ENCODE measurements around the gene GLP1R. TPM values are rescaled to one million over a fixed set of nuclear protein-coding genes. Genes with fewer than 3 reads are reported as not detected.

GLP1R gene
- total and polyA plus RNA-seq, 8 donors = 0.26 to 0.85 (median 0.67) TPM; not detected in 1

DNA sequence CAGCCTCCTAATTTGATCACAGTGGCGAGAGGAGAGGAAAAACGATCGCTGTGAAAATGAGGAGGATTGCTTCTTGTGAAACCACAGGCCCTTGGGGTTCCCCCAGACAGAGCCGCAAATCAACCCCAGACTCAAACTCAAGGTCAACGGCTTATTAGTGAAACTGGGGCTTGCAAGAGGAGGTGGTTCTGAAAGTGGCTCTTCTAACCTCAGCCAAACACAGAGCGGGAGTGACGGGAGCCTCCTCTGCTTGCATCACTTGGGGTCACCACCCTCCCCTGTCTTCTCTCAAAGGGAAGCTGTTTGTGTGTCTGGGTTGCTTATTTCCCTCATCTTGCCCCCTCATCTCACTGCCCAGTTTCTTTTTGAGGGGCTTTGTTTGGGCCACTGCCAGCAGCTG, 37.7 kb downstream of the GLP1R start:
- Histone ChIP-seq H3K4me3 (no peak overlapping the region), H3K27me3 (peaks cover 0 to 27% of the 10 kb centered on the region in 2 donors), H3K27ac (no peak overlapping the region), H3K4me1 (no peaks in the 10 kb centered on the region), H3K9me3 (no peaks in the 10 kb centered on the region), H3K36me3 (no peaks in the 10 kb centered on the region)
- intact Hi-C loops (cut with DNase I) = loop anchor here in 1 of 2 donors (10.0 kb wide), 1 partner anchor 219 kb away; no protein-coding TSS in a partner anchor
- ATAC-seq (no peak), DNase-seq (no peak)
- TF ChIP-seq, protein P1, sequence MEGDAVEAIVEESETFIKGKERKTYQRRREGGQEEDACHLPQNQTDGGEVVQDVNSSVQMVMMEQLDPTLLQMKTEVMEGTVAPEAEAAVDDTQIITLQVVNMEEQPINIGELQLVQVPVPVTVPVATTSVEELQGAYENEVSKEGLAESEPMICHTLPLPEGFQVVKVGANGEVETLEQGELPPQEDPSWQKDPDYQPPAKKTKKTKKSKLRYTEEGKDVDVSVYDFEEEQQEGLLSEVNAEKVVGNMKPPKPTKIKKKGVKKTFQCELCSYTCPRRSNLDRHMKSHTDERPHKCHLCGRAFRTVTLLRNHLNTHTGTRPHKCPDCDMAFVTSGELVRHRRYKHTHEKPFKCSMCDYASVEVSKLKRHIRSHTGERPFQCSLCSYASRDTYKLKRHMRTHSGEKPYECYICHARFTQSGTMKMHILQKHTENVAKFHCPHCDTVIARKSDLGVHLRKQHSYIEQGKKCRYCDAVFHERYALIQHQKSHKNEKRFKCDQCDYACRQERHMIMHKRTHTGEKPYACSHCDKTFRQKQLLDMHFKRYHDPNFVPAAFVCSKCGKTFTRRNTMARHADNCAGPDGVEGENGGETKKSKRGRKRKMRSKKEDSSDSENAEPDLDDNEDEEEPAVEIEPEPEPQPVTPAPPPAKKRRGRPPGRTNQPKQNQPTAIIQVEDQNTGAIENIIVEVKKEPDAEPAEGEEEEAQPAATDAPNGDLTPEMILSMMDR (IDR thresholded peaks at IDR 0.05) = no peak

DNA sequence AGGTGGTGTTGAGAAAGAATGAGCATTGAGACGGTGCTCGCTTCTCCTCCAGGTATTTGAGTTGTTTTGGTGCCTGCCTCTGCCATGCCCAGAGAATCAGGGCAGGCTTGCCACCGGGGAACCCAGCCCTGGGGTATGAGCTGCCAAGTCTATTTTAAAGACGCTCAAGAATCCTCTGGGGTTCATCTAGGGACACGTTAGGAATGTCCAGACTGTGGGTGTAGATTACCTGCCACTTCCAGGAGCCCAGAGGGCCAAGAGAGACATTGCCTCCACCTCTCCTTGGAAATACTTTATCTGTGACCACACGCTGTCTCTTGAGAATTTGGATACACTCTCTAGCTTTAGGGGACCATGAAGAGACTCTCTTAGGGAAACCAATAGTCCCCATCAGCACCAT, 38.1 kb downstream of the GLP1R start:
- no peaks in the 10 kb centered on the region for H3K4me1 ChIP-seq
- intact Hi-C loops (cut with DNase I) = loop anchor here in 1 of 2 donors (10.0 kb wide), 1 partner anchor 218 kb away; no protein-coding TSS in a partner anchor
- H3K36me3 ChIP-seq = no peaks in the 10 kb centered on the region
- peaks cover 0 to 27% of the 10 kb centered on the region in 2 donors for H3K27me3 ChIP-seq
- TF ChIP-seq, protein P1 (IDR thresholded peaks at IDR 0.05) = no peak
- no peaks in the 10 kb centered on the region for H3K9me3 ChIP-seq
- ATAC-seq (no peak), DNase-seq (no peak)
- H3K4me3 ChIP-seq = no peak overlapping the region
- no peak overlapping the region for H3K27ac ChIP-seq

DNA sequence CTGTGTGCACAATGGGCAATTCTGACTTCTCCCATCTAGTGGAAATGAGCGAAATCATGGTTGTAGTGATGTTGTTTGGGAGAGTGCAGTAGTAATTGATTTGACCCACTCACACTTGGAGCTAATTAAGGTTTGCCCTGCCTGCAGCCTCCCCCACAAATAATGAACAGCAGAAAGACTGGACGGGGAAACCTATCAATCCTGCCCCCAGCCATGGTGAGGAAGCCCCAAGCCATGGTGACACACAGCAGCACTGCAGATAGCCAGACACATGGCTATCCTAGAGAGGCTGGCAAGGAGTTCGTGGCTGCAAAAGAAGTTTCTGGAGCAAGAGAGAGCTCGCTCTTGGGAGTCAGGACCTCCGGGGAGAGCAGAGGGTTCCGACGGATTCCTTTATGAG, 38.6 kb downstream of the GLP1R start:
- TF ChIP-seq, protein P1 (IDR thresholded peaks at IDR 0.05) = no peak
- intact Hi-C loops (cut with DNase I) = loop anchor here in 1 of 2 donors (10.0 kb wide), 1 partner anchor 218 kb away; no protein-coding TSS in a partner anchor
- H3K9me3 ChIP-seq = no peaks in the 10 kb centered on the region
- no peak overlapping the region for H3K4me3 ChIP-seq
- ATAC-seq = no peak
- DNase-seq = no peak
- peaks cover 0 to 27% of the 10 kb centered on the region in 2 donors for H3K27me3 ChIP-seq
- no peak overlapping the region for H3K27ac ChIP-seq
- no peaks in the 10 kb centered on the region for H3K4me1 ChIP-seq
- H3K36me3 ChIP-seq = no peaks in the 10 kb centered on the region

DNA sequence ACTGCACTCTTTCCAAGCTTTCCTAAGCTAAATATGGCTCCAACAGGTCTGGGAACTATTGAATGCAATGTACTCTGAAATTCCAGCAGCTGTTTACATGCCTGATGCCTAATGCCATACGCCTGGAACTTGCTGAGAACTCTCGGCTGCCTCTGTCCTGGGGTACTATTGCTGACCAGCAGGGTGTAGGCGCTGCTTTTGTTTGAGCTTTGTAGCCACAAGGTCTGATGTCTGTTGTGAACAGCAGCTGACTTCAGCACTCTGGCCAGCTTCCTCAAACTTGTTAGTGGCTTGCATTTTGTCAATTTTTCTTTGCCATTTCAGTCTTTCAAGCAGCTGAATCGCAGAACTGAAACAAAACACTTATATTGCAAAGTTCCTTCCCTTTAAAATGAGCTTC, 39.8 kb downstream of the GLP1R start:
- no peaks in the 10 kb centered on the region for H3K36me3 ChIP-seq
- intact Hi-C loops (cut with DNase I) = loop anchor here in 1 of 2 donors (10.0 kb wide), 1 partner anchor 216 kb away; no protein-coding TSS in a partner anchor
- peak in 3 of 4 donors; percentile 44 to 90 (median 80) for DNase-seq
- ATAC-seq = peak; percentile 95
- H3K27ac ChIP-seq = no peak overlapping the region
- peaks cover 0 to 27% of the 10 kb centered on the region in 2 donors for H3K27me3 ChIP-seq
- H3K9me3 ChIP-seq = no peaks in the 10 kb centered on the region
- no peaks in the 10 kb centered on the region for H3K4me1 ChIP-seq
- TF ChIP-seq, protein P1 (IDR thresholded peaks at IDR 0.05) = peak; percentile 29 to 47
- H3K4me3 ChIP-seq = no peak overlapping the region

DNA sequence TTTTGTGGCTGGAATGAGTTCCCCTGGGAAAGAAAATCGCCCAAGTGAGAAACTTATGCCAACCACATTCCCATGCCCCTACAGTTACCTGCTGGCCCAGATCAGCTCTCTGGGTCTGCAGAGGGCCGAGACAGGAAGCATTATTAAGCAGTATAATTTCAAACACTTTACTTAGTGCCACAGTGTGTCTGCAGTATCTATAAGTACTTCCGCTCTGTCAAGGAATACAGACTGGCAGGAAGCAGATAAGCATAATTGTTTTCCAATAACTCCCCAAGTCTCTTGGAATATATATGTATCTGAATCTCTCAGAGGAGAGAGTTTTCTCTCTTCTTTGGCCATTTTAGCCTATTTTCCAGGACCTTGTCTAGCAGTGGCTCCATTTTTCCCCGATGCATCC, 41.5 kb downstream of the GLP1R start:
- intact Hi-C loops (cut with DNase I) = no loop called here
- TF ChIP-seq, protein P1 (IDR thresholded peaks at IDR 0.05) = no peak
- ATAC-seq = no peak

More for the DNA sequence above, 41.5 kb downstream of the GLP1R start:
- H3K9me3 ChIP-seq = no peaks in the 10 kb centered on the region
- H3K27me3 ChIP-seq = peaks cover 0 to 27% of the 10 kb centered on the region in 2 donors
- DNase-seq = no peak
- H3K4me1 ChIP-seq = no peaks in the 10 kb centered on the region
- no peaks in the 10 kb centered on the region for H3K36me3 ChIP-seq
- no peak overlapping the region for H3K27ac ChIP-seq
- no peak overlapping the region for H3K4me3 ChIP-seq
